NCI-H1694 treated with DMSO at 0.1 percent for 48 hours (cell line): Measurements from ENCODE around the gene TAS1R3.
A peak's percentile ranks its signal among the peaks of the same experiment; 100 is the strongest.

Experiments used
- DNase-seq: peaks from one replicate; lab custom pipeline; 2025; lab: John Stamatoyannopoulos, UW

TAS1R3 gene

DNA sequence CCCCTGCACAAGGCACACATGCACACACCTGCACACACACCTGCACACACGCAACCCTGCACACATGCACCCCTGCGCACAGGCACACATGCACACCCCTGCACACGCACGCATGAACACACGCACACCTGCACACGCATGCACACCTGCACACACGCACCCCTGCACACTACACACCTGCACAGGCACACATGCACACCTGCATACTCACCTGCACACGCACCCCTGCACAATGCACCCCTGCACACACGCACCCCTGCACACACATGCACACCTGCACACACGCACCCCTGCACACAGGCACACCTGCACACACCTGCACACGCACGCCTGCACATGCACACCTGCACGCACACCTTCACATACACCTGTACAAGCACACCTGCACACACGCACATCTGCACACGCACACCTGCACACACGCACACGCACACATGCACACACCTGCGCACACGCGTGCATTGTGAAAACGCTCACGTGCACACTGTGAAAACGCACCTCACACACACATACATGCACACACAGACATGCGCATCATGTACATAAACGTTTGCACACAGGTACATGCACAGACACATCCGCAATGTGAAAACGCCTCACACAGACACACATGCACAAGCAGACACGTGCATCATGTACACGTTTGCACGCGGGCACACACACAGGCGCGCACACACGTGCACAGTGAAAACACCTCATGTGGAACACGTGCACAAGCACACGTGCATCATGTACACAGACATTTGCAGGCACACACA is 9.9 kb downstream of the TAS1R3 start:
- no peak for DNase-seq

DNA sequence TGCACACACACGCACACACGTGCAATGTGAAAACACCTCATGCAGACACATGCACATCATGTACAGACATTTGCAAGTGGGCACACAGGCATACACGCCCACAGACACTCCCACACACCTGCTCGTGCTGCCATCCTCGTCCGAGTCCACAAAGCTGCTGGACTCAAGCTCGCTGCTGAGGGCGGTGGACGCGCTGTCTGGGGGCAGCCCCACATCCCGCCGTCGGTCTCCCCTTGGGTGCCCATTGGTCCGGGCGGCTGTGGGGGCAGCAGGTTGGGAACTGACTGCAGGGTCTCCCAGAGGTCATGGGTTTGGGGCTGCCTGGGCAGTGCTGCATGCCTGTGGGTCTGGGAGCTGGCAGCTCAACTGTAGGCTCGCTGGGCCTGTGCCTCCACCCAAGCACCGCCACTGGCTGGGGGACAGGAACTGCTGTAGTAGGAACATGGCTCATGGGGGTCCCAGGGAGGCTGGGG is 10.5 kb downstream of the TAS1R3 start:
- no peak for DNase-seq

DNA sequence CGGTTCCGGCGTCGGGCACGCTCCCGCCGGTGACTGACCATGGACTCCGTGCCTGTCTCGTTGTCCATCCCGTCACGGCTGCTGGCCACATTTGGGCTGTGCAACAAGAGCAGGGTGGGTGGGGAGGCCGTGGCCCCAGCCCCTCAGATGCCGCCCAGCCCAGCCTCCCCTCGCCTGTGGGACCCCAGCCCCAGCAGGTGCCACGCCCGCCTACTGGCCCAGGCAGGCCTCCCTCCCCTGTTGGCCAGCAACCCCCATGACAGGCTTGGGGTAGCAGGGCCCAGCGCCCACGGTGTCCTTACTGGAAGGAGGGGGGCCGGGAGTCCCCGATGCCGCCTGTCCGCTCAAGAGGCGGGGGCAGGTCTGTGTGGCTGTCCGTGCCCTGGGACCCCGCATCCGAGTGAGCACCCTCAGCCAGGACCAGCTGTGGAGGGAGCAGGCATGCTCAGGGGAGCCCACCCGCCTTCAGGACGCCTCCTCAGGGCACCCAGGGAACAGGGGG is 11.0 kb downstream of the TAS1R3 start:
- no peak for DNase-seq

DNA sequence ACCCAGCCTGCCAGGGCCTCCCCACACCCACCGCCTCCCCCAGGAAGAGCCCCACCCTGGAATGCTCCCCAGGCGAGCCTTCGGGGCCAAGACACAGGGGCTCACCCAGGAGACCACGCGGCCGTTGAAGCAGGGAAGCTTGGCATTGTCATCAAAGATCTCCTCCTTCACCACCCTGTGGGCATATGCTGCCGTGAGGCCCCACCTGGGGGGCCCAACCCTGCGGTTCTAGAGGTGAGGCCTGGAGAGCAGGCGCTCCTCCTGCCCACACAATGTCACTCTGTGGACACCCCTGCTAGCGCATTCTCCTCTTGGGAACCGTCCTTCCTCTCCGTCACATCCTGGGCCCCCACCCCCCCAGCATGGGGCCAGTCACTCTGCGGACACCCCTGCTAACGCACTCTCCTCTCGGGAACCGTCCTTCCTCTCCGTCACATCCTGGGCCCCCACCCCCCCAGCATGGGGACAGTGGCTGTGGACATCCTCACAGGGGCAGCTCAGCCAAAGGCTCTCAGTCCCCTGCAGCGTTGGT is 11.6 kb downstream of the TAS1R3 start:
- DNase-seq, result no peak

DNA sequence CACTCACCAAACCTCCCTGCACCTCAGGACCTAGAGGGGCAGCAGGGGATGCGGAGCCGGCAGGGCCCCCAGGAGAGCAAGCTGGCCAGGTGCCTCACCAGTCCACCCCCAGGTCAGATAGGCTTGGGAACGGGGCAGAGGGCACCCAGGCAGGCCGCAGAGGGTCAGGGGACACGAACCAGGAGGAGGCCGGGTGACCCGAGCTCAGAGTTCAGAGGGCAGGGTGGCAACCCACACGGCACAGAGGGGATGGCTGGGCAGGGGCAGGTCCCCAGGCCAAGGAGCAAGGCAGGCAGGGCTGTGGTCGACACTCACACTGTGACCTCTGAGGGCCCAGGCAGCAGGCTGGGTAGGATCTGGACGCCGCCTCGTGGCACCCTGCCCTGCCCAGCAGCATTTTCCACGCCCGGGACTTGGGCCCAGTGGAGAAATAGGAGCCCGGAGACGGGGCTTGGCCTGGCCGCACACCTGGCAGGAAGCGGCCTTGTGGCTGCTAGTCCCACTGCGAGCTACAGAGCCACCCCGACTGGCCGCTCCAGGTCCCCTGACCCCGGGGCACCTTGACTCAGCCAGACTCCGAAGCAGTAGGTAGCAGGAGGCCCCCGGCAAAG is 12.8 kb downstream of the TAS1R3 start:
- no peak for DNase-seq

DNA sequence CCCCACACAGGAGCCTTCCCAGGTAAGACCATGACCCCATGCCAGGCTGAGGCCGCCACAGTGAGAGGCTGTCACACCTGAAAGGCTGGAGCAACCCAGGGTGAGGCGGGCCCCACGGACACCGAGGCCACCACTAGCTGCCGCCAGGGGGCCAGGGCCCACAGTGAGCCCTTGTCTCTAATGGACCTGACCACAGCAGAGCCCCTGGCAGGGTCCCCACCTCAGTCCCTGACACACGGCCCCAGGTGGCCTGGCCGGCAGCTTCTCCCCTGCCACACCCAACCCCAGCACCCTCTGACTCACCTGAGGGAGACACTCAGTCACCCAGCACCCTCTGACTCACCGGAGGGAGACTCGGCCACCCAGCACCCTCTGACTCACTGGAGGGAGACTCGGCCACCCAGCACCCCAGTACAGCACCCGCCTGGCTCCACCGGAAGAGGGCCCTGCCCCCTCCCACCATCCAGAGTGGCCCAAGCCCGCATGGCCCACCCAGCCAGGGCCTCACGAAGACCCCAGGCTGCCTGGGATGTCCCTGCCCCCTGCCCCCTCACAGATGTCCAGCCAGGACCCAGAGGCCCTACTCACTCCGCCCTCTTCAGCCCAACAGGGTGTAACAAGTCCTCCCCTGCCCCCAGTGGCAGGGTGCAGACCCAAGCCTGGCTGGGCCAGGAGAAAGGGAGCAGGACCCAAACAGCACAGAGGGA is 13.7 kb downstream of the TAS1R3 start:
- DNase-seq, result no peak

DNA sequence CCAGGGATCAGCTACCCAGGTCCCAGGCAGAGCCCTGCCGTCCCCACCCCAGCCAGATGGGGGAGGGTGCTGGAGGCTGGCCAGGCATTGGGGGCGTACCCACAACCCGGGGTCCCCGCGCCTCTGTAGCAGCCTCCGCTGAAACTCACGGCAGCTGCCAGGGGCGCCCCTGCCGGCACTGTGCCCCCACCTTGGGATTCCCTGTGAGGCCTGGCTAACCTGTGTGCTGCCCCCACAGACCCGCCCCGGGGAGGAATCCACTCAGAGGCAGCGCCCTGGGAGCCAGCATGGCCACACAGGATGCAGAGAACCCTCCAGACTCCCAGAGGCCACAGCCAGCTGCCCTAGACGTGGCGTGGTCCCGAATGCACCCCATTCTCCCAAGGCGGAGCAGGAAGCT is 14.3 kb downstream of the TAS1R3 start:
- DNase-seq, result no peak

DNA sequence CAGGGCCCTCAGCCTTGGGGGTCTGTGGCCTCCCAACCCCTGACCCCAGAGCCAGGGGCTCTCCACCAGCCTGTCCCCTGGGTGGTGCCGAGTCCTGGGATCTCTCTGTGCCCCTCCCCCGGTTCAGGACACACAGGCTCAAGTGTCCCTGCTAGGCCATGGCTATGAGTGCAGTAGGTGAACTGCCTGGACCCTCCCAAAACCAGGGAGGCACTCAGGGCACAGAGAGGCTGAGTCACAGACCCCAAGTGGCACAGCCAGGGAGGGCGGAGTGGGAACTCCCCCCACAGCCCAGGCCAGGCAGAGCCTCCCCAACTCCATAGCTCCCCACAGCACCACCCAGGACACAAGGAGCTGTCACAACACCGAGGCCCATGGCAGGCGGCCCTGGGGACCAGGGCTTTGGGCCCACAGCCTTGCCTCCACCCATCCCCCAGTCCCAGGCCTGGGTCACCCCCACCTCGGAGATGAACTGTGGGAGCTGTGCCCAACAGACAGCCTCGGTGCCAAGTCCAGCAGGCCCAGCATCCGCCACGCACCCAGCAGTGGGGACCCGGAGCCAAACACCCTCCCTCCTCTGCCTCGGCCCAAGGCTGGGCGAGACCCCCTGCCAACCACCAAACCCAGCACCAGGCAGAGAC is 14.9 kb downstream of the TAS1R3 start:
- no peak for DNase-seq

DNA sequence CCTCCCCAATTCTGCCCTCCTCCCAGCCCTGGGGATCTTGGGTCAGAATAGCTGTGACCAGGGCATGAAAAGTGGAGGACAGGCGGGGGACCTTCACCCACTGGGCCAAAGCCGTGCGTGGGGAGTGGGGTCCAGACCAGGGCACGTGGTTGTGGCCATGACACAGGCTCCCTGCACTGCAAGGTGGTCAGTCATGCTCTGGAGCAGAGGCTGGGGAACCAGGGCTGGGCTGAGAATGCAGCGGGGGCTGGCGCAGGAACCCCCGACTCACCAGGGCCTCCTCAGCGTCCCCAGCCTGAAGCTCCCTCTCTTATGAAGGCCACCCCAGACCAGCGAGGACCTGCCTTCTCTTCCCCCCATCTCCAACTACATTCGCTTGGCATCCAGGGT is 15.4 kb downstream of the TAS1R3 start:
- no peak for DNase-seq

DNA sequence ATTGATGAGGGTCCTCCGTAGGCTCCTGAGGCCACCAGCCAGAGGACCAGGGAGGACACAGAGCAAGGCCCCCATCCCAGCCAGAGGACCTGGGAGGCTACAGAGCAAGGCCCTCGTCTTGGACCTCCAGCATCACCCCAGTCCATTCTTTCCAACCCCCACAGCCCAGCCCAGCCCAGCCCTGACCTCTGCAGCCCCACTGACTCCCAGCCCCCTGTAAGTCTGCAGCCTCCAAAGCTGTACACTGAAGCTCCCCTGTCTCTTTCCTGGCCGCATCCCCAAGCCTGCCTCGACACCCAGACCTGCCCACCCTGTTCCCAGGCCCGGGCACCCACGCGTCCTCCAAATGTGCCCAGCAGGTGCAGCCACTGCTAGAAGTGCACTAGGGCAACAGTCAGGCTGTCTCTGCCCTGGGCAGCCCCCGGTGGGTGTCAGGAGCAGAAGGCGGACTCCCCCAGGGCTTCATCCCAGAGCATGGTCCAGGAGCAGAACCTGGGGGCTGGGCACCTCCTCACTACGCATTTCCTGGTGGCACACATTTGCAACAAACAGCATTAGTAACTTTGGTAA is 16.0 kb downstream of the TAS1R3 start:
- DNase-seq, result no peak

DNA sequence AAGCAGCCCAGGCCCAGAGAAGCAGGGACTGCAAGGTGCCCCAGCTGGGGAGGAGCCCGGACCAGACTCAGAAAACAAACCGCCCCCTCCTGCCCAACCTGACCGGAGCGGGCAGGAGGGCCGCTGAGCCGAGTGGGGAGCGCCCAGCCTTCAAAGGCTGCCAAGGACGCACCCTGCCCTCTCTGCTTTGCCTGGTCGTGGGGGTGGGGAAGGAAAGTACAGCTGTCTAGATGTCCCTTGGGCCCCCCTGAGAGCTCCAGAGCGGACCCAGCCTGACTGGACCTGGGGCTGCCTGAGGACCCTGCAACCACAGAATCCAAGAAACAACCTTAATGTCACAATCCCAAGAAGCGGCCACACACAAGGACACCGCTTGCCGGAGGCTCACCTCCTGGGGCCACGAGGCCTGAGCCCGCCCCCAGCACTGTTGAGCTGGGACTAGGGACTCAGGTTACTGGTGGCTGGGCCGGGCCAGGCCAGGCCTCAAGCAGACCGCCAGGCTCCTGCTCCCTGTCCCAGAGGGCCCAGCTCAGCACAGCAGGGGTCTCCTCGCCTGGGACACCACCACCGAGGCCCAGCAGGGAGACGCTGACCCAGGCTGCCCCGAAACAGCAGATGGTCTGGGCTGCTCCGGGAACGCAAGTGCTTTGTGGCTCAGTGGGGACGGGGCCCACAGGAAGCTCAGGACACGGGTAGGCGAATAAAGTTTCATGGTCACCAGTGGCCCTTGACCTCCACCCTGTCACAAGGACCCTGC is 16.8 kb downstream of the TAS1R3 start:
- no peak for DNase-seq

DNA sequence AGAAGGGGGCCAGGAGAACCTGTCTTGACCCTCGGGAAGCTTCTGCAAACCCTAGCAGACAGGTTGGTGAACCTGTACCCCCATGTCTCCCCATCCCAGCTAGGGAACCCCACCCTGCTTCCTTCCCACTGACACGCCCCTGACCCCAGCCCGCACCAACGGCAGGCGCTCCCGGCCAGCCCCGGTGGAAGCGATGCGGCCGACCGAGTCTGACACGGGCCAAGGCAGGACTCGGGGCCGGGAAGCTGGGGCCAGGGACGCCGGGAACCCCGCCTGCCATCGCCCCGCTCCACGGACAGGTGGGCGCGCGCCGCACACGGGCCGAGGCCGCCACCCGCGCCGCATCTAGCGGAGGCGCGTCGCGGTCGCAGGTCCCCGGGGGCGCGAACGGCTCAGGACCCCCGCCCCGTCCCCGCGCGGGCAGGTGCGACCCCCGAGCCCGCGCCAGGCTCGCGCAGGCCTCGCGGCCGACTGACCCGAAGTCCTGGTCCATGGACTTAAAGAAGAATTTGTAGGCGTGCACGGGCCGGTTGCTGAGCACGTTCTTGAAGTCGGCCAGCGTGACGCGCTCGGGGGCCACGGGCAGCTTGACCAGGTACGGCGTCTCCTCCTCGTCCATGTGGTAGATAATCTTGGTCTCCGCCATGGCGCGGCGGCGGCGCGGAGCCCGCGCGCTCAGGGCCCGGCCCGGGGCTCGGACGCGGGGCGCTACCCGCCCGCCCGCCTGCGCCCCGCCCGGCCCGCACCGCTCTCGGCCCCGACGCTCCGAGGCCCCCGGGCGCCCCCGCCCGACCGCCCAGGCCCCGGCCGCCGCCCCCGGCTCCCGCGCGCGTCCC is 17.6 kb downstream of the TAS1R3 start:
- no peak for DNase-seq

DNA sequence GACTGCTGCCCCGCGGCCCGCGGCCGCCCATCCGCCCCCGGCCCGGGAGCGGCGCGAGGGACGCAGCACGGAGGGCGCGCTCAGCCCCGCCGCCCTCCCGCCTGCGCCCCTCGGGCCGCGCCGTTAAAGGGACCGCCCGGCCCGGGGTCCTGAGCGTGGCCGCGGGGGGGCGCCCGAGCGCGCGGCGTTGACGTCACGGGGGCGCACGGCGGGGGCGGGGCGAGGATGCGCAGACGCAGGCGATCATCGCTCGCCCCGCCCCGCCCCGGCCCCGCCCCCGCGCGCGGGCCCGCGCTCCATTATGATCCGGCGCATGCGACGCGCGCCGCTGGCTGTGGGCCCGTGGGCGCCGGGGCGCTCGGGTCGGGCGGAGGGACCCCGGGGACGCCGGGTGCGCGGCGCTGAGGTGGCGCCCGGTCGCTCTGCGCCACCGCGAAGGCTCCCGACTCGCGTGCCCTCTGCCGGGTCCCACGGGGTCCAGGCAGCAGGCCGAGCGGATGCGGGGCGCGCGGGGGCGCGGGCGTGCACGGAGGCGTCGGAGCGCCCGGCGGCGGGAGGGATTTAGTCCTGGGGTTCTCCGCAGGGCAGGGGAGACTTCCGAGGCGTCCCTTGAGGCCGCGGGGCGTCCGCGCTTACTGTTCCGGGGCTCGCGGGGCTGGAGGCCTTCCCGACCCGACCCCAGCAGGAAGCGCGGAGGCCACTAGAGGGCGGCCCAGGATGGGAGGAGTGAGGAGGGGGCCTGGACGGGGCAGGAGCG is 18.4 kb downstream of the TAS1R3 start, which contains the start of gene DVL1:
Gene DVL1, minus strand, starts transcription at position 163 of the 757 bp plus-strand sequence. CDS start 353 bp downstream, outside the sequence.
- no peak for DNase-seq

DNA sequence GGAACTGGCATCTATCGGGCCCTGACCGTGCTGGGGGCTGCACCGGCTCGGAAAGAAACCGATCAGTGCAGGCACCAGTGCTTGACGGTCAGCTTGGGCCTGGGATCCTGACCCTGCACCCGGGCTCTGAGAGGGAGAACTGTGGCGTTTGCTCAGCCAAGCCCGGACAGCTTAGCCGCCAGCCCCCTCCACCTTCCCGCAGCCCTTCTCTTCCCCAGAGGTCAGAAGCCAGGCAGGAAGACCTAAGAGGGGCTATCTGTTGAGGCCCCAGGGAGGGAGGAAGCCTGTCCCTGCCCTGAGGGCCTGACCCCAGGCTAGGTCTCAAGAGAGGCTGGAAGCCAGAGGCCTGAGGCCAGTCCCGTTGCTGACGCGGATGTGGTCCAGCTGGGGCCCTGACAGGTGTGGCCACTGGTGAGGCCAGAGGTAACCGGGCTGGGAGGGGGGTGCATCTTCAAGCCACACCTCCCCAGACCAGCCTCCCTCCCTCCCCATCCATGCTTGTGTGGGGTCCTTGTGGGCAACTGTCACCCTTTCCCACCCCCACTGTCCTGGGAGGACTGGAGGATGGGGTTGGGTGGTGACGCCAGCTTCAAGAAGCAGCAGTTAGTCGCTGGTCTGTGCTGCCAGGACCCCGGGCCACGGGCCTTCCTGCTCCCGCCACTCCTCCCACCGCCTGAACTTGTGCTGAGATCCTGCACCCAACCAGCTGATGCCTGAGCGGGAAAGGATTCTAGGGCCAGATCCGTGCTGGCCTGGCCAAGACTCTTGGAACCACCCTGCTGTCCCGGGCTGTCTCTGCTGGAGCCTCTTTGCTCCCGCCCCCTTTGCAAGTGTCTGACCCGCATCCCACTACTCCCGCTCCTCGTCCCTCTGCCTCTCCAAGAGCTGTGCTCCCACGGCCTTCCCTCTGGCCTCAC is 20.7 kb downstream of the TAS1R3 start:
- DNase-seq, result no peak

DNA sequence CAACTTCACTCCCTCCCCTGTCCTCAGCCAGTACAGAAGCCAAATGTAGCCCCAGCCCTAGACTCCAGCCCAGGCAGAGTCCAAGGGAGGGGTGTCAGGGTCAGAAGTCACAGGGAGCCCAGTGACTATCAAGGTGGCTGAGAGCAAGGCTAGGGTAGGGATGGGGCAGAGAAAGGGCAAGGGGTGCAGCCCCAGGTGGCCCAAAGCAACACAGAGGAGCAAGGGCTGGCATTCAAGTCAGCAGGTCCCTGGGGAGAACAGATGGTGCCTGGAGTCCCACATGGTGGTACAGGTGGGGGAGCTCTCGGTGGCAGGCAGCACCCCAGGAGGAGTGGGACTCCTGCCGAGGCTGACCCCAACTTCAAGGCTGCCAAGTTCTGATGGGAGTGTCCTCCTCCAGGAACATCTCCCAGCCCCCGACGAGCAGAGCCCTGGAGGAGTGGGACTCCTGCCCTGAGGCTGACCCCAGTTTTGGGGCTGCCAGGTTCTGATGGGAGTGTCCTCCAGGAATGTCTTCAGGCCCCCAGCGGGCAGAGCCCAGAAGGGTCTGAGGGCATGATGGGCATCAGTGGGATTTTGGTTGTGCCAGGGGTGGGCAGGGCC is 21.8 kb downstream of the TAS1R3 start:
- peak; percentile 17 for DNase-seq

DNA sequence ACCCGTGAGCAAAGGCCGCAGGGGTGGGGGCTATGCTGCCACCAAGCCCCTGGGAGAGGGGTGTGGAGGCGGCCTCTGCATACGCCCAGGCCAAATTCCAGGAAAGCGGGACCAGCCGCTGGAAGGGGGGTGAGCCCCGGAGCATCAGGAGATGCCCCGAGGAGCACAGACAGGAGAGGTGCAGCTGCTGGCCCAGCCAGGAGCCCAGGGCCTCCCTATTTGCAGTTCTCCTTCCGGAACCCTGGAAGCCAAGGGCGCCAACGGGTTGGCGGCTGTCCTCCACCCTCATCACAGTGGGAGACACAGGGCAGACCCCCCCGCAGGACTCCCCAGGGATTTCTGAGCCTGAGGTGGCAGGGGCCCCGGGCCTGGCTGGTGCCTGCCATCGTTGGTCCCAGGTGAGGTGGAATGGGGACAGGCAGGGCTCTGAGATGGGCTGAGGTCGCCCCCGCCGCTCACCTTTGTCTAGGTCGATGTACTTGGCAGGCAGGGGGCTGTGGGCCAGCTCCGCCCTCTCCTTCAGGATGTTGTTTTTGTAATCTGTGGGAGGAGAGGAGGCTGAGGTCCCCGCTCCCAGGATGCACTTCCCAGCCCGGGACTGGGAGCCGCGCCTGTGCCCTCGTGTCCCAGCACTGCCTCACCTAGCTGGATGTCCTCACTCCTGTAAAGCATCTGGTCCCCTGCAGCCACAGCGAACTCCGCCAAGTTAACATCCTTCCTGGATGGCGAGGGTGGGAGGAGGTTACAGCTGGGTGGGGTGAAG is 22.5 kb downstream of the TAS1R3 start:
- DNase-seq, result no peak
